Tibial artery (tissue), 4 donors: ENCODE data around the gene PTPRR.
"Not testable (repeated sequence)": the region's sequence is repeated elsewhere in the genome, so short reads cannot be mapped to it uniquely, and the experiment has no call there.

ENCODE experiments used
- DNase-seq, 2 donors: peaks; one replicate each; pipeline ENCODE4 v3.0.0-alpha.2; 2019
- H3K27ac ChIP-seq, 2 donors: fragments of 200-600 bp; sonication (generic) in 1 of 2; 1 replicate in 1 of 2; 2 replicates in 1 of 2; pipeline ENCODE4 v1.5.1; 2018 to 2019; ENCODE audit warnings: mild to moderate bottlenecking in 1 of 2
- H3K27me3 ChIP-seq, 2 donors: fragments of 200-600 bp; sonication (generic) in 1 of 2; one replicate each; pipeline versions ENCODE4 v1.5.1 to v1.6.0; 2016 to 2019
- H3K36me3 ChIP-seq, 3 donors: fragments of 200-600 bp; sonication (generic) in 2 of 3; one replicate each; pipeline ENCODE4 v1.5.1; 2016 to 2019; ENCODE audit warnings: mild to moderate bottlenecking in 2 of 3
- H3K4me1 ChIP-seq, 4 donors: fragments of 200-600 bp; sonication (generic) in 2 of 4; 1 replicate in 3 of 4; 2 replicates in 1 of 4; pipeline ENCODE4 v1.5.1; 2016 to 2019
- H3K4me3 ChIP-seq, 2 donors: fragments of 200-600 bp; sonication (generic) in 1 of 2; 1 replicate in 1 of 2; 2 replicates in 1 of 2; pipeline ENCODE4 v1.5.1; 2018 to 2019; ENCODE audit warnings: mild to moderate bottlenecking in 2 of 2
- H3K9me3 ChIP-seq, 3 donors: fragments of 200-600 bp; sonication (generic) in 1 of 3; one replicate each; pipeline ENCODE4 v1.5.1; 2016 to 2019
- CTCF ChIP-seq, 2 experiments: fragments of 200-600 bp in 1 of 2; fragments of 450-650 bp in 1 of 2; IDR thresholded peaks; one replicate each; pipeline ENCODE4 v1.5.1; 2017 to 2019; ENCODE audit warnings: antibody characterized with exemption in 2 of 2, mild to moderate bottlenecking in 1 of 2, moderate library complexity in 1 of 2
- intact Hi-C: fragments of 100-400 bp; cut with DNase I; formaldehyde crosslinking; loops from one replicate; pipeline ENCODE4 v1.15.0; 2023; ENCODE audit warnings: low total_unique reads

Gene PTPRR

GRCh38 chr12:70815056-70815455, 105.5 kb downstream of the PTPRR start:
- intact Hi-C loops: no loop called here
- no peak for TF ChIP-seq CTCF (IDR thresholded peaks at IDR 0.05)
- H3K36me3 ChIP-seq: no peaks in the 10 kb centered on the region
- no peak for DNase-seq
- no peaks in the 10 kb centered on the region for H3K9me3 ChIP-seq
- no peak overlapping the region for H3K4me3 ChIP-seq
- no peaks in the 10 kb centered on the region for H3K27me3 ChIP-seq
- no peaks in the 10 kb centered on the region for H3K4me1 ChIP-seq
- no peak overlapping the region for H3K27ac ChIP-seq

GRCh38 chr12:70813559-70813958, 107.0 kb downstream of the PTPRR start:
- no peaks in the 10 kb centered on the region for H3K27me3 ChIP-seq
- no peaks in the 10 kb centered on the region for H3K9me3 ChIP-seq
- no peak overlapping the region for H3K4me3 ChIP-seq
- no peak overlapping the region for H3K27ac ChIP-seq
- H3K36me3 ChIP-seq: no peaks in the 10 kb centered on the region
- no peak for TF ChIP-seq CTCF (IDR thresholded peaks at IDR 0.05)
- no peaks in the 10 kb centered on the region for H3K4me1 ChIP-seq
- intact Hi-C loops: no loop called here
- DNase-seq: no peak

GRCh38 chr12:70812136-70812535, 108.4 kb downstream of the PTPRR start:
- Histone ChIP-seq H3K4me3 (no peak overlapping the region), H3K36me3 (no peaks in the 10 kb centered on the region), H3K4me1 (no peaks in the 10 kb centered on the region), H3K27me3 (no peaks in the 10 kb centered on the region), H3K27ac (no peak overlapping the region), H3K9me3 (no peaks in the 10 kb centered on the region)
- intact Hi-C loops: no loop called here
- TF ChIP-seq CTCF (IDR thresholded peaks at IDR 0.05): no peak
- DNase-seq: no peak

GRCh38 chr12:70809887-70810286, 110.7 kb downstream of the PTPRR start:
- intact Hi-C loops: no loop called here
- no peaks in the 10 kb centered on the region for H3K36me3 ChIP-seq
- H3K27me3 ChIP-seq: no peaks in the 10 kb centered on the region
- H3K27ac ChIP-seq: no peak overlapping the region
- H3K9me3 ChIP-seq: no peaks in the 10 kb centered on the region
- H3K4me1 ChIP-seq: no peaks in the 10 kb centered on the region
- no peak for DNase-seq
- no peak overlapping the region for H3K4me3 ChIP-seq
- TF ChIP-seq CTCF (IDR thresholded peaks at IDR 0.05): no peak

- H3K9me3 ChIP-seq, H3K4me1 ChIP-seq, intact Hi-C loops, H3K27me3 ChIP-seq, H3K27ac ChIP-seq, H3K36me3 ChIP-seq, H3K4me3 ChIP-seq, DNase-seq: not testable (repeated sequence)
These were observed 112.5 kb downstream of the PTPRR start for GRCh38 chr12:70807993-70808392.

- TF ChIP-seq CTCF (IDR thresholded peaks at IDR 0.05): no peak
- DNase-seq: no peak
- Histone ChIP-seq H3K36me3 (no peaks in the 10 kb centered on the region), H3K4me3 (no peak overlapping the region), H3K27me3 (no peaks in the 10 kb centered on the region), H3K9me3 (no peaks in the 10 kb centered on the region), H3K27ac (no peak overlapping the region), H3K4me1 (no peaks in the 10 kb centered on the region)
- intact Hi-C loops: no loop called here
These were observed 113.7 kb downstream of the PTPRR start for GRCh38 chr12:70806827-70807226.
